Activated CD8-positive, alpha-beta memory T cell treated with anti-CD3 and anti-CD28 coated beads, Interleukin-2, amount 50 U/mL, for 4 hours (primary cell): ENCODE measurements around the gene SURF1.

Experiments
- DNase-seq: peaks from one replicate; pipeline ENCODE4 v3.0.0-alpha.2; 2020

Gene SURF1

DNA sequence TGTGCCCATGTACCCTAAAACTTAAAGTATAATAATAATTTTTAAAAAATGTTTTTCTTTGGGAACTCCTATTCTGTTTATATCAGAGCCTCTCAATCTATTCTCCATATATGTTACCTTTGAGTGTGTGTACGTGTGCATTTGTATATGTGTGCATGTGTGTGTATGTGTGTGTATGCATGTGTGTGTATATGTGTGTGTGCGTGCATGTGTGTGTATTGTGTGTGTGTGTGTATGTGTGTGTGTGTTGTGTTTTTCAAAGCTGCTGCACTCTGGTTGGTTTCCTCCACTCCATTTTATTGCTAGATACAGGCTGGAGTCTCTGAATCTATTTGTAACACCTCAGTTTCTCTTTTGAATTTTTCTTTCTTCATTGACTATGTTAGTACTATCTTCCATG lies 40.3 kb downstream of the SURF1 start:
- no peak for DNase-seq

GRCh38 chr9:133309608-133310007 lies 46.7 kb downstream of the SURF1 start:
- no peak for DNase-seq

DNA sequence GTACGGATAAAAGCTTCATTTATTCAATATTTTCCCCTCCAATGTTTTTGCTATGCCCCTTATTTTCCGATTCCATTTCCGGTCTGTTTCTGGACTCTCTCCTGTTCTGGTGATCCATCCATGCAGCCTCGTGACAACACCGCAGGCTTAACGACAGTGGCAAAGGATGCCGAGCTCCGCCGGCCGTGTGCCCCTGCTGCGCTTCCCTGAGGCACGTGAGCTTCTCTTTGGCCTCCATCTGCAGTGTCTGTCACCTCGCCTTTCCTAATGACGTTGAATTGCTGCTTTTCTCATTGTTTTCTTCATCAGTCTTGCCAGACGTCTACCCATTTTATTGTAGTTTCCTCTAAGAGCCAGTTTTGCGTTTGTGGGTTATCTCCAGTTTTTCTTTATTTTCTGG lies 49.0 kb downstream of the SURF1 start:
- no peak for DNase-seq

- DNase-seq = no peak
These were observed 49.8 kb downstream of the SURF1 start for GRCh38 chr9:133306242-133307204.

- DNase-seq = no peak
These were observed 50.6 kb downstream of the SURF1 start for GRCh38 chr9:133305731-133306130.

- DNase-seq = no peak
These were observed 51.6 kb downstream of the SURF1 start for GRCh38 chr9:133304477-133305377.

- DNase-seq = no peak
These were observed 52.2 kb downstream of the SURF1 start for GRCh38 chr9:133304158-133304470.

DNA sequence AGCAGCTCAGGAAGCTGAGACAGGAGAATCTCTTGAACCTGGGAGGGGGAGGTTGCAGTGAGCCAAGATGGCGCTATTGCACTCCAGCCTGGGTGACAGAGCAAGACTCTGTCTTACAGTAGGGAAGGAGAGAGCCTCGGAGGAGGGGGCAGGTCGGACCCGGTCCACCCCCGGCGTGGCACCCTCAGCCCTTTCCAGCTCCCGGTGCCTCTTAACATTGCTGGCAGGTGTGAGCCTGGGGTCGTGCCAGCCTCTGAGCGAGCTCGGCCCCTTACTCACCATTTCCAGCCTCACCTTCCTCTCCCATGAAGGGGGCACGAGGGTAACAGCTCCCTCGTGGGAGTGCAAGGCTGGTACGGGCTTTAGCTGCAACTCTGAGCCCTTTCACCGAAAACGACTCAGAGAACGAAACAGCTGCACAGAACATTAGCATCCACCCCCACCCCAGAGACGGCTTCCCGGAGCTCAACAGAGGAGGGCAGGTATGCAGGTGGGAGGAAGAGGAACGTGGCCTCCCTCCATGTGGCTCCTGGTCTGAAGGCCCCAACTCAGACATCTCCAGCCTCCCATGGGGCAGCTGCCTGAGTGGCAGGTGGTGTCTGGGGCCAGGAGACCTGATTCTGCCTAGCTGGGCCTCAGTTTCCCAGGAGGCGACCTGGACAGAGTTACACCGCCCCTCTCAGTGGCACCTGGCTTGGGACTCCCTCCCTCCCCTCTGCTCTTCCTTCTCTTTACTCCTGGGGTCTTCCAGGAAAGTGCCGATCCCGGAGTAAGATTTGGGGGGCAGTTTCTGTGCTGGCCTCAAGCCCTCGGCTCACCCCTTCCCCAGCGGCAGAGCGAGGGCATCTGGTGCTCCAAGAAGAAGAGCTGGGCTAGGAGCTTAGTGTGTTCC lies 52.8 kb downstream of the SURF1 start:
- DNase-seq = no peak
